HG02588 (cell line): ENCODE measurements around the gene UBL7.
"Not testable (repeated sequence)": the region's sequence is repeated elsewhere in the genome, so short reads cannot be mapped to it uniquely, and the experiment has no call there.

Source experiments
- ATAC-seq: cut with Tn5 transposase; IDR thresholded peaks from one replicate; pipeline ENCODE4 v1.9.1; 2021; ENCODE audit warnings: mild to moderate bottlenecking, moderate library complexity; ENCODE audit not compliant: unreplicated experiment

The UBL7 gene, protein sequence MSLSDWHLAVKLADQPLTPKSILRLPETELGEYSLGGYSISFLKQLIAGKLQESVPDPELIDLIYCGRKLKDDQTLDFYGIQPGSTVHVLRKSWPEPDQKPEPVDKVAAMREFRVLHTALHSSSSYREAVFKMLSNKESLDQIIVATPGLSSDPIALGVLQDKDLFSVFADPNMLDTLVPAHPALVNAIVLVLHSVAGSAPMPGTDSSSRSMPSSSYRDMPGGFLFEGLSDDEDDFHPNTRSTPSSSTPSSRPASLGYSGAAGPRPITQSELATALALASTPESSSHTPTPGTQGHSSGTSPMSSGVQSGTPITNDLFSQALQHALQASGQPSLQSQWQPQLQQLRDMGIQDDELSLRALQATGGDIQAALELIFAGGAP

DNA sequence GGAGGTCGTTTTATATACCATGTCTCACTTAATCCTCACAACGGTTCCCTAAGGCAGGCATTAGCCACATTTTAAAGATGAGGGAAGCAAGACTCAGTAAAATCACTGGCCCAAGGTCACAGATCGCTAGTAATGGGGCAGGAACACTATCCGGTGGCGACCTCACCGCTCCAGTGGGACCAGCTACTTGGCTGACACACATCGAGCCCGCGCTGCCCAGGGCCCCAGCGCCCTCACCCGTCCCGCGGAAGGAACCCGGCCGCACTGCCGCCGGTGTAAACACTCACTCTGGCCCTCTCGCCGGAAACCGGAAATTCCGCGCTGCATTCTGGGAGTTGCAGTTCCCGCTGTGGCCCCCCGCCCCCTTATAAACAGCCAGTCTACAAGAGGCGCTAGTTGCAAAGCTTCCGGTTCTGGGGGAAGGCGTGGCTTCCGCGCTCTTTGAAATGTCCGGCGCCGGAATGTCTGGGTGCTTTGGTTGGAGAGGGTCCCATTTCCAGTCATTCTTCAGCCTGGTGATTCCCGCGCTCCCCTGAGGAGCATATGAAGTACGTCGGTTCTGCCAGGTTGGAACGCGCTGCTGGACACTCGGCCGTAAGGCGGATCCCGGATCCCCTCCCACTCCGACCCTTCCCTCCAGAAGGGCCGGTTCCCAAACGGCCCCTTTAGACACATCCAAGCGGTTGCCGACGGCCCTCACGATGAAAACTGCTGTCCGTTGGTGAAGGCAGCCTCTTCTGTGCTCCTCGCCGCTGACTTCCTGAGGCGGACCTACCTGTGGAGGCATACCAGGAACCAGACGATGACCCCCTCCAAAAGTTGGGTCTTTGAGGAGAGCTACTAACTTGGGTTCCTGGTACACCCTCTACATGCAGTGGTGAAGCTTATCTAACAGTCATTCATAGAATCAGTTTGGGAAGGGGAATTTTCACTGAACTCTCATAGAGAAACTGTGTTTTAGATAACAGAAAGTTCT is at the start of gene UBL7:
Gene UBL7, minus strand, starts transcription at position 290 of the 976 bp plus-strand sequence. CDS start 2,293 bp downstream, outside the sequence.
- peak; percentile 81 for ATAC-seq

DNA sequence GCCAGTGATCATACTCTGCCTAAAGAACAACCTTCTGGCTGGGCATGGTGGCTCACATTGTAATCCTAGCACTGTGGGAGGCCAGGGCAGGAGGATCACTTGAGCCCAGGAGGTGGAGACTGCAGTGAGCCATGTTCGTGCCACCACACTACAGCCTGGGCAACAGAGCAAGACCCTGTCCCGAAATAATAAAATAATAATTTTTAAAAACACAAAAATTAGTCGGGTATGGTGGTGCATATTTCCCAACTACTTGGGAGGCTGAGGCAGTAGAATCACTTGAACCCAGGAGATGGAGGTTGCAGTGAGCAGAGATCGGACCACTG is 45.5 kb upstream of the UBL7 start:
- ATAC-seq, result no peak

DNA sequence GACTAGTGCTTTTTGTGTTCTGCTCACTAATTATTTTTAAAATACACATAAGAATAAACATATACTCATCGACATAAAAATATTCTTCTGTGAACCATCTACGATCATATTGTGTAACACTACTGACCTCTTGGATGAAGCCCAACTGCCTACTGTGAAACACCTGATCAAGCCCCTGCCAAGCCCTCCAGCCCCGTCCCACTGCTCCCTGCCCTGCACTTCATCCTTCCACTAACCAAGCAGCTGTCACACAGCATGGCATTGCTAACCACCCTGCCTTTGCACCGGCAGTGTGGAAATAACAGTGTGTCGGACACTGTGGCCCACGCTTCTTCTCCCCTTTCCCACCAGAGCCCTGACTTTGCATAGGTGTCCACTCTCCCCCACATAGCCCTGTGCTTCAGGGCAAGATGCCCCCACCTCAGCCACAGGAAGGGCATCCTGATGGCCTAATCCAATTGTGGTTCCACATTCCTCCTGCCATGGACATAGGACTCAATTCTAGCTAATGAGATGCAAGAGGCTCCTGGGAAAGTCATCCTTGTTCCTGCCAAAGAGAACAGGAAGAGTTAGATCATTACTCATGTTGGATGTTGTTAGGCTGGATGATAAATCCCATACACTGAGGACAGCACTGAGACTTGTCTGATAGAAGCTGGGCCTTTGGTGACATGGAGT is 45.0 kb upstream of the UBL7 start:
- ATAC-seq, result no peak

DNA sequence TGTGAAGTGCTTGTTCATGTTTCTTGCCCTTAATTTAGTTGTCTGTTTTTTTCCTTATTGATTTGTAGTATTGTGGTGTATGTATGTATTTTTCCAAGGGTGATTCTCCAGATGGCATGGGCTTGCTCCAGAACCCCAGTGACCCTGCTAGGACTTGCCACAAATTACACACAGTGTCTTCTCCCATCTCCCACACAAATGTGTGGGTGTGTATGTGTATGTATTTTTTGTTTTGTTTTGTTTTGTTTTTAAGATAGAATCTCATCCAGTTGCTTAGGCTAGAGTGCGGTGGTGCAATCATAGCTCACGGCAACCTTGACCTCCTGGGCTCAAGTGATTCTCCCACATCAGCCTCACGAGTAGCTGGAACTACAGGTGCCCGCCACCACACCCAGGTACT is 43.9 kb upstream of the UBL7 start:
- no peak for ATAC-seq

DNA sequence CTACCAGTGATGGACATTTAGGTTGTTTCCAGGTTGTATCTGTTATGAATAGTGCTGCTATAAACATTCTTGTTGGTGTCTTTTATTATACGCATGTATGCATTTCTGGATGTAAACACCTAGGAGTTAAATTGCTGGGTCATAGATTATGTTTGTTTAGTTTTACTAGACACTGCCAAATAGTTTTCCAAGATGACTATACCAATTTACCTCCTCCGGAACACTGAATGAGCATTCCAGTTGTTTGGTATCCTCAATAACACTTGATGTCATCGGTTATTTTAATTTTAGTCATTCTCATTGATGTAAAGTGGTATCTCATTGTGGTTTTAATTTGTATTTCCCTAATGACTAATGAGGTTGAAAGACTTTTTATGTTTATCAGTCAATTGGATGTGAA is 43.5 kb upstream of the UBL7 start:
- ATAC-seq, result no peak

DNA sequence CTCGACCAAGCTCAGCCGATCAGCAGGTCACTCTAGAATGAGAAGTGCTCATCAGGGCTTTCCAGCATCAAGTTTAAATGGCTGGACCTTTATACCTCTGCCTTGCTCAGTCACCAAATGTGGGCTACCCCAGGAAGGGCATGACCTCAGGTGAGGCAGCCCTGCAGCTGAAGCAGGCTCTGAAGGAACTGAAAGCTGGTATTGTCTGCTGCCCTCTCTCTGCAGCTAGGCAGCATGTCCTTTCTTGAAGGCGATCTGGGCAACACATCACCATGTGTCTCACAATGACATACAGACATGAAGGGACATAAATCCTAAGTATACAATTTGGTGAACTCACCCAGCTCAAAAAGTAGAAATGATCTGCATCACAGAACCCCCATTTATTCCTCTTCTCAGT is 41.3 kb upstream of the UBL7 start:
- no peak for ATAC-seq

DNA sequence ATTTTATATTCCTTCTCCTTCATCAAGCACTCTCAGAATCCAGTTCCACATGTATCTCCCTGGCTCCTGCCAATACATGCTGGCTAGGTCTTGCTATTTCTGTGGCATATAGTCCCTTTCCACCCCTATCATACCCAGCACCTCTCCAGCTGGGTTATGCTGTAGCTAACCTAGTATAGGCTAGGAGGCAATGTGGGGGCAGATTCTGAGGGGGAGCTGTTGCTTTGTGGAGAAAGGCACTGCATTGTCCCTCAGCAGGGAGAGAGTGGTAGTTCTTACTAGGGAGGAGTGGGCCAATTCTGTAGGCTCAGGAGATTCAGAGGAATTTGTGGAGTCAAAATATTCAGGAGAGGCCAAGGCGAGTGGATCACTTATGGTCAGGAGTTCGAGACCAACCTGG is 39.4 kb upstream of the UBL7 start:
- no peak for ATAC-seq

DNA sequence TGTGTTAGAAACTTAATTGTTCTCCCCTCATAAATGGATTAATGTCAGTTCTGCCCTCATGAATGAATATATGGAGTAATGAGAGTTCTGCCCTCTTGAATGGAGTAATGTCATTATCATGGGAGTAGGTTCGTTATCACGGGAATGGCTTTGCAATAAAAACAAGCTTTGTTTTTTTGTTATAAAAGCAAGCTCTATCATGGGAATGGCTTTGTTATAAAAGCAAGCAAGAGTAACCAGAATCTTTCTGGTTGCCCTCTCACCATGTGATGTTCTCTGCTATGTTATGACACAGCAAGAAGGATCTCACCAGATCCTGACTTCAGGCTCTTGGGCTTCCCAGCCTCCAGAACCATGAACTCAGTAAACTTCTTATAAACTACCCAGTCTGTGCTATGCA is 38.4 kb upstream of the UBL7 start:
- no peak for ATAC-seq

DNA sequence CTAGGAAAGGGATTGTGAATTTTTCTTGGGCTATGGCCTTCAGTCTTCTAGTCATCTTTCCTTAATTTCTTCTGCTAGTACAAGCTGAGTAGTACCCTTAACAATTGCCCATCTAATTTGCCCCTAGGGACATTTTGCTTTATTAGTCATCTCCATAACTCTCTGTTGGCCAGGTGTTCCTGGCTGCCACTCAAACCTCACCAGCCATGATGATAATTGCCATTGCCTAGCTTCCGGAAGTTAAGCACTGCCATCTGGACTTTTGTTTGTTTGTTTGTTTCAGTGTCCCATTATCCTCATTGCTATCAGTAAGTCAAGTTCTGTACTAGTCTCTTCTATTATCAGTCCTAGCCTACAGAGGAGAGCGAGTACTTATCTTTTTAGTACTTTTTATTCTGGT is 36.6 kb upstream of the UBL7 start:
- ATAC-seq, result no peak

DNA sequence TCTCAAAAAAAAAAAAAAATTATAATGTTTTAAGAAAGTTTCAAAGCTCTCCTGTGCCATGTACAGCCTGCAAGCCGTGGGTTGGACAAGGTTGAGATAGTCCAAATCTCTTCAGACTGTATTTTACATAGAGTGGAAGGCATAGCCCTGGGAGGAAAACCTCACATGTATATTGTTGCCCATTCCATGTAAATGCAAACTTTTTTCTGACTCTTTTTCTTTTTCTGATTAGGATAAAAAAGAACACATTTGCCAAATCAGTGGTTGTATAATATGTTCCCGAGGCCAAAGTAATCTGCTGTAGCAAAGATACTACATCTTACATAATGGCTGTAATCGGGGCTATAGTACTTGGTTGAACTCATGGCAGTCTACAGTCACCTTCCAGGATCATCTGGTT is 35.7 kb upstream of the UBL7 start:
- no peak for ATAC-seq

DNA sequence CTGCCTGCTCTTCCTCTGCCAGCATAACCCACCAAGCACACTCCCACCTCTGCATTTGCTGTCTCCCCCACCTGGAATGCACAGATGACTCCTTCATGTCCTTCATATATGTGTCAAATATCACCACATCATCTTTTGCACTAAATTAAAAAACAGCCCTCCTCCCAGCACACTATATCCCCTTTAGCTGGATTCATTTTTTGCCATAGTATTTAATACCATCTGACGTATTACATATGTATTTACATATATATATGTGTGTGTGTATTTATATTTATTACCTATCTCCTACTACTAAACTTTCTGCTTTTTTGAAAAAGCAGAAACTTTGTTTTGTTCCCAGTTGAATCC is 29.4 kb upstream of the UBL7 start:
- no peak for ATAC-seq

DNA sequence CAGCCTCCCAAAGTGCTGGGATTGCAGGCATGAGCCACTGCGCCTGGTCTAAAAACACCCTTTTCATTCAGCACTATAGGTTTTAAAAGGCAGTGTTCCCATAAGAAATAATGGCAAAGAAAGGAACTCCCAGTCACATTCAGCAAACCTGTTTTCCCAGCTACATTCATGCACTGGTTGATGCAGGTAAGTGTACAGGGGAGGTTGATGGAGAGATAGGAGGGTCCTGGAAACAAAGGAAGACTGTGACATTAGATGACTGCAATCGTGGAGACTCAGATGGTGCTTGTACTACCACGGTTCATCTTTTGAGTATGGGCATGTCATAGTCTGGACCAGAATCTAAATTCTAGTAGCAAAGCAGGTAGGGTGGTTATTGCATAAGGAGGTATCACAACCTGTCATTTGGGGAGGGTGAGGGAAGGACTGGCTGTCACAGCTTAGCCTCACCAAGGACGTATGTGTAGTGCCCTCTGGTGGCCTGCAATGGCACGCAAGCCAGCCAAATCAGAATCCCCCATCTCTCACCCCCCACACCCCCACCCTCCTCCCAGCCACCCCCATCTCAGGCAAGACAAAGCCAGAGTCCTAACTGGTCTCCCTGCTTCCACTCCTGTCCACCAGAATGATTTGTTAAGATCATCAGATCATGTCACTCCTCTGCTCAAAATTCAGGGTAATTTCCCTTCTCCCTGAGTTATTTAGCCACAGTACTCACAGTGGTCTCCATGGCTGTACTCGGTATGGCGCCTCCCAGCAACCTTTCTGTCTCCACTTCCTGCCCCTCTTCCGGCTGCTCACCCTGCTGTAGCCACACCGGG is 28.8 kb upstream of the UBL7 start:
- no peak for ATAC-seq

DNA sequence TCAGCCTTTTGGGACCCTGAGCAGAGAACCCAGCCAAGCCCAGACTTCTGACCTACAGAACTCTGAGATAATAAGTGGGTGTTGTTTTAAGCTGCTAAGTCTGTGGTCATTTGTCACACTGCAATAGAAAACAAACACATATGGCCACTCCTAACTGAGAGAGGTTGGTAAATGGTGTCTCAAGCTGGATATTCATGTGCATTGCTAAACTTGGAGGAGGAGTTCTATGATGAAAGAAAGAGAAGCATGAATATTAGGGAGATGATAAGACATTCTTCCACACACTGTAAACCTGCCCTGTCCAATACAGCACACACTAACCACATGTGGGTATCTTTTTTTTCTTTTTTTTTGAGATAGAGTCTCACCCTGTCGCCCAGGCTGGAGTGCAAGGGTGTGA is 27.8 kb upstream of the UBL7 start:
- no peak for ATAC-seq

DNA sequence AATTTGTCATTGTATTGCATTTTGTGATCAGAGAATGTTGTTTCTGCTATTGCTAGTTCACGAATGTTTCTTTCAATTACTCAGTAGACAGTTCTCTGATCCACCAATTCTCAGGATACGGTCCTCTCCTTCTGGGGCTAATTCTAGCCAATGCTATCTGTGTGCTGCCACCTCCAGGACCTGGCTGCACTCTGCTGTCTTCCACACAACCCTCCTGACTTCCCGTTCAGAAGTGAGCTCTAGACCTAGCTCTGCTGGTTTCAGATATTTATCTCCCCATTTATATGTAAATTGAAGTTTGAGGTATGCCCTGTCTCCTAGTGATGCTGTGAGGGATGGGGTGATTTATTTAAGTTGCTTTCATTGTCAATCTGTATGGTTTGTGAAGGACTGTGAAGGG is 21.7 kb upstream of the UBL7 start:
- ATAC-seq, result no peak

DNA sequence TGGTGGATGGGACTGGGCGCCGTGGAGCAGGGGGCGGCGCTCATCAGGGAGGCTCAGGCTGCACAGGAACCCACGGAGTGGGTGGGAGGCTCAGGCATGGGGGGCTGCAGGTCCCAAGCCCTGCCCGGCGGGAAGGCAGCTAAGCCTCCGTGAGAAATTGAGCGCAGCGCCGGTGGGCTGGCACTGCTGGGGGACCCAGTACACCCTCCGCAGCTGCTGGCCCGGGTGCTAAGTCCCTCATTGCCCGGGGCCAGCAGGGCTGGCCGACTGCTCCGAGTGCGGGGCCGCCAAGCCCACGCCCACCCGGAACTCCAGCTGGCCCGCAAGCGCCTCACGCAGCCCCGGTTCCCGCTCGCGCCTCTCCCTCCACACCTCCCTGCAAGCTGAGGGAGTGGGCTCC is 19.4 kb upstream of the UBL7 start:
- not testable (repeated sequence) for ATAC-seq

DNA sequence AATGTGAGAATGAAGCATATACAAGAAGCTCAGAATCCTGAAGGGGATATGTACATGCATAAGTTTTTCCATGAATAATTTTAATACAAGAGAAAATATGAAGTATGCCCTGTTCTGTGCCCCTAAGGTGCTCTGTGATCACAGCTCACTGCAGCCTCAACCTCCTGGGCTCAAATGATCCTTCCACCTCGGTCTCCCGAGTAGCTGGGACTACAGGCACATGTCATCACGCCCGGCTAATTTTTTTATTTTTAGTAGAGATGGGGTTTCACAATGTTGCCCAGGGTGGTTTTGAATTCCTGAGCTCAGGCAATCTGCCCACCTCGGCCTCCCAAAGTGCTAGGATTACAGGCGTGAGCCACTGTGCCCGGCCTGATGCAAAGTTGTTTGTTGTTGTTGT is 10.7 kb upstream of the UBL7 start:
- ATAC-seq, result not testable (repeated sequence)

DNA sequence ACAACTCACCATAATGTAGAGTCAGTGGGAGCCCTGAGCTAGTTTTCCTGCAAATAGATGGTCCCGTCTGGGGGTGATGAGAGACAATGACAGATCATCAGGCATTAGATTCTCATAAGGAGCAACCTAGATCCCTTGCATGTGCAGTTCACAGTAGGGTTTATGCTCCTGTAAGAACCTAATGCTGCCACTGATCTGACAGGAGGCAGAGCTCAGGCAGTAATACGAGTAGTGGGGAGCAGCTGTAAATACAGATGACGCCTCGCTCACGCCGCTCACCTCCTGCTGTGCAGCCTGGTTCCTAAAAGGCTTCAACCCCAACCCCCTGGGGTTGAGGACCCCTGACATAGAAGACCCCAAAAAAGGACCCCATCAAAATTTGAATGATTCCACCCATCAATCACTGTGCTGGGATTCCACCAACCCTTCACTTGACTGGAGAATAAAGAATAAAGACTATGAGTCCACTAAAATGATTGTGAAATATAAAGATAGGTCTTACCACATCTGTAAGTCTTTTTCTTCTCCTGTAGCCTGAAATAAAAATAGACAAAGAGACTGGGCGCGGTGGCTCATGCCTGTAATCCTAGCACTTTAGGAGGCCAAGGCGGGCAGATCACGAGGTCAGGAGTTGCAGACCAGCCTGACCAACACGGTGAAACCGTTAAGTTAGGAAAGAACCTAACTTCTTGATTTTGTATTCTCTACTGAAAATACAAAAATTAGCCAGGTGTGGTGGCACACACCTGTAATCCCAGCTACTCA is 9.9 kb upstream of the UBL7 start:
- no peak for ATAC-seq

DNA sequence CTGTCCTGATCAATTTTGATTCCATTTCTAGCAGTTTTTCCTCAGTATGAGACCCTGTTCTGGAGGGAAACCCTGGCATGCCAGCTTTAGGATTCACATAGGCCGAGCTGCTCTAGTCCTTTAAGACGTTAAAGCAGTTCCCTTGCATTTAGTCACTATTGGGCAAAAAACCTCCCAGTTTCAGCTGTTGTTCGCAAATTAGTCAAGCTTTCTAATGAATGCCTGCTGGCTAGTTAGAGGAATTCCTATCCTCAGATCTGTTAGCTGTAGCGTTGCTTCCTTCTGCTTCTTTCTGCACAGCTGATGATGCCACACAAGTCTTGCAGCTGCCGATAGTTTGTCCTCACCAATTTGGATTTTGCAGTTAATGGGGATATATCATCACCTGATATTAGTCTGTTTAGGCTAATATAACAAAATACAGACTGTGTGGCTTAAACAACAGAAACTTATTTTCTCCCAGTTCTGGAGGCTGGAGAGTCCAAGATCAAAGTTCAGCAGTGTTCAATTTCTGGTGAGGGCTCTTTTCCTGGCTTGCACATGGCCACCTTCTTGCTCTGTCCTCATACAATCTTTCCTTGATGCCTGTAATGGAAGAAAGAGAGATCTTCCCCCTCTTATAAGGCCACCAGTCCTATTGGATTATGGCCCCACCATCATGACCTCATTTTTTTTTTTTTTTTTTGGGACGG is 7.5 kb upstream of the UBL7 start:
- ATAC-seq, result no peak

DNA sequence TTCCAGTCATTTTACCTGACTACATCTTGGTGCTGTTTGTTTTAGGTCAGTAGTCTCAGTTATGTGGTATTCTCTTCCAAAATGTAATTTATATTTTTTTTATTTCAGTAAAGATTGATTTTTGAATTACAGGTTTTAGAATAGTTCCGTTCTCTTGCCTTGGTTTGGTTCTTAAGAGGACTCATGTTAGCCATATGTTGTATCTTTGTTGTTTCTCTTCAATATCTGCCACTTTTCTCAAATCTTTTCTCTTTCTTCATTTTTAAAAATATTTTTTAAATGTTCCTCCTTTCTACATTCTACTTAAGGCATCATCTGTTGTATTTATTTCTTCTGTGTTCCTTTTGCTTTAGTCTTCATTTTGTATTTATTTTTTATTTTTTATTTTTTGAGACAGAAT is 5.6 kb upstream of the UBL7 start:
- no peak for ATAC-seq

DNA sequence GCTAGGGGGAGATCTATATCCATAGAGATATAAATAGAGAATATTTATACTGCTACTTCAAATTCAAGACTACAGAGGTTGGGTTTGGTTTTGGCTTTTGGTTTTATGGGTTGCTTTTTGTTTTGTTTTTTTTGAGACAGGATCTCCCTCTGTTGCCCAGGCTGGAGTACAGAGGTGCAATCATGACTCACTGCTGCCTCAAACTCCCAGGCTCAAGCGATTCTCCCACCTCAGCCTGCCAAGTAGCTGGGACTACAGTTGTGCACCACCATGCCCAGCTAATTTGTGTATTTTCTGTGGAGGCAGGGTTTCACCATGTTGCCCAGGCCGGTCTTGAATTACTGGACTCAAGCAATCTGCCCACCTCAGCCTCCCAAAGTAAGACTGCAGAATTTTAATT is 3.9 kb upstream of the UBL7 start:
- ATAC-seq, result no peak
